Gastroesophageal sphincter (tissue), 4 donors: Measurements from ENCODE around the gene SPINK14. TPM values are rescaled to one million over a fixed set of nuclear protein-coding genes. Genes with fewer than 3 reads are reported as not detected.

Experiments used
- ATAC-seq: fragments of 150-250 bp; one replicate; pipeline ENCODE4 v1.9.1; 2016; ENCODE audit warnings: mild to moderate bottlenecking, moderate library complexity
- H3K27ac ChIP-seq, 4 donors: fragments of 200-600 bp; sonication (generic) in 3 of 4; 1 replicate in 3 of 4; 2 replicates in 1 of 4; pipeline ENCODE4 v1.5.1; 2016 to 2019
- H3K27me3 ChIP-seq: fragments of 200-600 bp; sonication (generic); one replicate; pipeline ENCODE4 v1.5.1; 2019
- H3K36me3 ChIP-seq, 2 donors: fragments of 200-600 bp; sonication (generic); one replicate each; pipeline ENCODE4 v1.5.1; 2019; ENCODE audit warnings: control low read depth in 1 of 2
- H3K4me1 ChIP-seq, 3 donors: fragments of 200-600 bp; sonication (generic); 1 replicate in 2 of 3; 2 replicates in 1 of 3; pipeline ENCODE4 v1.5.1; 2016 to 2019; ENCODE audit warnings: control low read depth in 2 of 3
- H3K4me3 ChIP-seq, 2 donors: fragments of 200-600 bp; sonication (generic); one replicate each; pipeline ENCODE4 v1.5.1; 2019; ENCODE audit warnings: mild to moderate bottlenecking in 1 of 2, moderate library complexity in 1 of 2
- H3K9me3 ChIP-seq, 3 donors: fragments of 200-600 bp; sonication (generic); one replicate each; pipeline ENCODE4 v1.5.1; 2017 to 2019; ENCODE audit warnings: control low read depth in 2 of 3
- EP300 ChIP-seq: sonication (generic); formaldehyde crosslinking; IDR thresholded peaks from one replicate; pipeline ENCODE4 v1.6.1; 2017; ENCODE audit warnings: antibody characterized with exemption, mild to moderate bottlenecking
- POLR2A ChIP-seq, 2 donors: fragments of 450-650 bp; IDR thresholded peaks; one replicate each; pipeline ENCODE4 v1.6.1; 2017; ENCODE audit warnings: antibody characterized with exemption in 2 of 2, mild to moderate bottlenecking in 2 of 2, moderate library complexity in 1 of 2
- POLR2AphosphoS5 ChIP-seq: sonication (generic); formaldehyde crosslinking; IDR thresholded peaks from one replicate; pipeline ENCODE4 v1.6.1; 2017; ENCODE audit warnings: antibody characterized with exemption
- WGBS, 2 donors: methylation state at CpG; one replicate each; pipeline ENCODE4 v1.1.5; 2018; ENCODE audit warnings: low coverage in 1 of 2; 5-methylcytosine and 5-hydroxymethylcytosine counted together
- total RNA-seq, 4 donors: library from RNA; depleted of rRNA; stranded (reverse); fragments of >200 nt; gene quantifications; one replicate each; pipeline ENCODE4 v1.1.0, GENCODE V29; 2016
- TF ChIP-seq, protein P1 (sequence below), 4 experiments: fragments of 200-600 bp in 2 of 4; fragments of 450-650 bp in 2 of 4; sonication (generic) in 1 of 4; IDR thresholded peaks; one replicate each; pipeline ENCODE4 v1.5.1; 2017 to 2019; ENCODE audit warnings: antibody characterized with exemption in 4 of 4, mild to moderate bottlenecking in 2 of 4, moderate library complexity in 2 of 4

Gene SPINK14
- total RNA-seq, 4 donors from 2014 or later, result not detected

DNA sequence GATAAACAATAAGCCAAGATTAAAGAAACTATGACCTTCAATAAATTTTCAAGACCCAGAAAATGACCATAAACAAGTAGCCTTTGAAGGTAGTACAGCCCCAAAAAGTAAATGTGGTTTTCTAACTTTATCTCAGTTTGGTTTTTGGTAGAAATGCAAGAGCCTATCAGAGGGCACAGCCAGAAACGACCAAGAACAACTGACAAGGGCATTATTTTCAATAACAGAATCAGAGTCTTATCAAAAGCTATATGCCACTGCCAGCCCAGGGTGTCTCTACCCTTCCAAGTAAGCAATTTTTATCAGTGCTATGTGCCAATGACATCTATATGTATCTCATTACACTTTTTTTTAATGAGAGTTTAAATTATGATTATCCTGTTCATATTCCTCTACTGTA lies 22.7 kb downstream of the SPINK14 start:
- Histone ChIP-seq H3K27me3 (no peaks in the 10 kb centered on the region), H3K4me1 (no peaks in the 10 kb centered on the region), H3K36me3 (no peaks in the 10 kb centered on the region), H3K9me3 (no peaks in the 10 kb centered on the region), H3K27ac (no peak overlapping the region), H3K4me3 (no peak overlapping the region)
- no peak for ATAC-seq
- TF ChIP-seq EP300 (no peak), POLR2AphosphoS5 (no peak), POLR2A (IDR thresholded peaks at IDR 0.05) (no peak)
- TF ChIP-seq, protein P1, sequence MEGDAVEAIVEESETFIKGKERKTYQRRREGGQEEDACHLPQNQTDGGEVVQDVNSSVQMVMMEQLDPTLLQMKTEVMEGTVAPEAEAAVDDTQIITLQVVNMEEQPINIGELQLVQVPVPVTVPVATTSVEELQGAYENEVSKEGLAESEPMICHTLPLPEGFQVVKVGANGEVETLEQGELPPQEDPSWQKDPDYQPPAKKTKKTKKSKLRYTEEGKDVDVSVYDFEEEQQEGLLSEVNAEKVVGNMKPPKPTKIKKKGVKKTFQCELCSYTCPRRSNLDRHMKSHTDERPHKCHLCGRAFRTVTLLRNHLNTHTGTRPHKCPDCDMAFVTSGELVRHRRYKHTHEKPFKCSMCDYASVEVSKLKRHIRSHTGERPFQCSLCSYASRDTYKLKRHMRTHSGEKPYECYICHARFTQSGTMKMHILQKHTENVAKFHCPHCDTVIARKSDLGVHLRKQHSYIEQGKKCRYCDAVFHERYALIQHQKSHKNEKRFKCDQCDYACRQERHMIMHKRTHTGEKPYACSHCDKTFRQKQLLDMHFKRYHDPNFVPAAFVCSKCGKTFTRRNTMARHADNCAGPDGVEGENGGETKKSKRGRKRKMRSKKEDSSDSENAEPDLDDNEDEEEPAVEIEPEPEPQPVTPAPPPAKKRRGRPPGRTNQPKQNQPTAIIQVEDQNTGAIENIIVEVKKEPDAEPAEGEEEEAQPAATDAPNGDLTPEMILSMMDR (IDR thresholded peaks at IDR 0.05), result no peak
- 17 to 29% methylated on average over 1 of the region's 1 CpG for WGBS, 2 donors

DNA sequence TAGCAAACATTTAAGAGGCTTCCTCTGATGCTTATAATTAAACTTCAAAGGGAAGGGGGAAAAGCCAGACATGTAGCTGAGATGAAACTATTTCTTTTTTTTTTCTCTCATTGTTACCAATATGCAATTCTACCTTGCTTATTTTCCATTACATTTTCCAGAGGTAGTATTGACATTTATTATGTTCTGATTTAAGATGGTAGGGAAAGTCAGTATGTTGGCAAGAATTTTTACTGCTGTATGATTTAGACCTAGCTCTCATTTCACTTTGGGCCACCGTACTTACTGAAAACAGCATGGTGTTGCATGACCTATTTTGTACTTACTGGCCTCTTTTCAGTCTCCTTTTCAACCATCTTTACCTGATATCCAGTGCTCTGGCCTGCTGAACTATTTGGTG lies 24.9 kb downstream of the SPINK14 start:
- no peaks in the 10 kb centered on the region for H3K36me3 ChIP-seq
- no peak overlapping the region for H3K4me3 ChIP-seq
- ATAC-seq, result no peak
- TF ChIP-seq POLR2A (IDR thresholded peaks at IDR 0.05) (no peak), EP300 (no peak), POLR2AphosphoS5 (no peak)
- TF ChIP-seq, protein P1 (IDR thresholded peaks at IDR 0.05), result no peak
- no peak overlapping the region for H3K27ac ChIP-seq
- no peaks in the 10 kb centered on the region for H3K4me1 ChIP-seq
- no peaks in the 10 kb centered on the region for H3K9me3 ChIP-seq
- no peaks in the 10 kb centered on the region for H3K27me3 ChIP-seq
- 89 to 100% methylated on average over 1 of the region's 1 CpG for WGBS, 2 donors

DNA sequence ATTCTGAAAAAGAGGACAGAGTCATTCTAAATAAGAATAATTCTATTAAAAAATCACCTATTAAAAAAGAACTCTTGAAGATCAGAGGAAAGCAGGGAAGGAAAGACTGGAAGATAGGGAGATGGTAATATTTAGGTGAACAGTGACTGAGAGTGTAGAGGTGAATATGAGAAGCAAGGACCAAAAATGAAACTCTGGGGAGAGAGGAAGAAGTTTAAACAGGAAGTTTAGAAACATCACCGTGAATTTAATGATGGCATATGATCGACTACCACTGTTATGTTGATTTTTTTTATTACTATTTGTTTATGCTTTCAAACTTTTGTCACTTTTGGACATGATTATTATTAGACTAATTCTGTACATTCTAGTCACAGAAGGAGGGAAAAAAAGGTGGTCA lies 32.8 kb downstream of the SPINK14 start:
- TF ChIP-seq POLR2A (IDR thresholded peaks at IDR 0.05) (no peak), POLR2AphosphoS5 (no peak), EP300 (no peak)
- TF ChIP-seq, protein P1 (IDR thresholded peaks at IDR 0.05), result no peak
- Histone ChIP-seq H3K4me3 (no peak overlapping the region), H3K9me3 (no peaks in the 10 kb centered on the region), H3K27me3 (no peaks in the 10 kb centered on the region), H3K27ac (no peak overlapping the region), H3K4me1 (peaks cover 0 to 15% (median 0%) of the 10 kb centered on the region in 3 donors), H3K36me3 (no peaks in the 10 kb centered on the region)
- no peak for ATAC-seq
- 60 to 82% methylated on average over 2 of the region's 2 CpGs for WGBS, 2 donors

DNA sequence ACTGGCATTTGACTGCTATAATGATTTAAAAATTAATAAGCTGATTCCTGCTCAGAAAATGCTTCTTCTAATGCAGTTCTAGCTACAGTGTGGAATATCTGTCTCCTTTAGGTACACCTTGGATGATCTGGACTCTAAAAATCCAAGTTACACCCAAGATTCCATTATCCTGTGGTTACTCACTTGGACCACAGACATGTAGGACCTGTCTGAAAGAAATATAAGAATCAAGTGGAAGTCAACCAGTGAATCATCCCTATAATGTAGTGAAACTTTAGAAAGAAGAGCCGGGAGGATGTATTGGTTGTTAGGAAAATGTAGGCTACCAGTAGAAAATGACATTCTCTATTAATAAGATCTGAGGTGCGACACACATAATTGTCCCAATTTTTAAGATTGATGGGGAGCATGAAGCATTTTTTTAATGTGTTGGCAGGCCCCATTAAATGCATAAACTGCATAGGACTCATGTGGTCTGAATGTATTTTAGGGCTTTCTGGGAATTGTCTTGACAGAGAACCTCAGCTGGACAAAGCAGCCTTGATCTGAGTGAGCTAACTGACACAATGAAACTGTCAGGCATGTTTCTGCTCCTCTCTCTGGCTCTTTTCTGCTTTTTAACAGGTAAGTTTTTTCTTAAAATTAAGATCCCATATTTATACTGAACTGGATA lies 34.3 kb downstream of the SPINK14 start, which contains the start of gene SPINK6:
SPINK6 (plus strand) TSS at position 512 of the 673 bp plus-strand sequence; CDS start at position 567, 55 bp downstream.
- ATAC-seq, result no peak
- H3K27ac ChIP-seq, result no peak within 1 kb of the TSS
- 77 to 100% methylated on average over 1 to 2 of the region's 2 CpGs for WGBS, 2 donors
- peaks cover 0 to 27% (median 0%) of the 10 kb centered on the region in 3 donors for H3K4me1 ChIP-seq
- no peaks in the 10 kb centered on the region for H3K36me3 ChIP-seq
- TF ChIP-seq POLR2A (IDR thresholded peaks at IDR 0.05), result no peak
- no peak for TF ChIP-seq EP300
- TF ChIP-seq, protein P1 (IDR thresholded peaks at IDR 0.05), result no peak
- no peak for TF ChIP-seq POLR2AphosphoS5
- H3K4me3 ChIP-seq, result no peak within 1 kb of the TSS
- H3K9me3 ChIP-seq, result no peaks in the 10 kb centered on the region
- no peaks in the 10 kb centered on the region for H3K27me3 ChIP-seq
